Caco-2 (cell line): Measurements from ENCODE around the gene IRAK1. TPM values are rescaled to one million over a fixed set of nuclear protein-coding genes. Genes with fewer than 3 reads are reported as not detected.

Source experiments
- BruUV-seq: library from RNA; stranded (reverse); fragments of 400-500 nt; replicated peaks from 2 replicates; lab custom pipeline; 2021; lab: Mats Ljungman, UMichigan
- CTCF ChIA-PET: fragments of 300-600 bp; sonication (Branson Sonifier 250); formaldehyde crosslinking; loops from one replicate; lab custom pipeline; 2022; ENCODE audit warnings: antibody characterized with exemption; lab: Charles Lee
- POLR2A ChIA-PET: fragments of 300-600 bp; sonication (Branson Sonifier 250); formaldehyde crosslinking; loops from one replicate; lab custom pipeline; 2022; ENCODE audit warnings: antibody characterized with exemption; lab: Charles Lee
- DNase-seq, 2 experiments: peaks; one replicate each; pipeline versions ENCODE4 v3.0.0 to v3.0.0-alpha.2; 2020 to 2022
- H3K27me3 ChIP-seq: replicated peaks from 2 replicates; pipeline ENCODE4 v1.6.0; 2011; ENCODE audit warnings: low read length; ENCODE audit not compliant: control insufficient read depth, insufficient read depth
- H3K36me3 ChIP-seq: 2 replicates; pipeline ENCODE4 v1.5.1; 2011; ENCODE audit warnings: low read length; ENCODE audit not compliant: control insufficient read depth, insufficient read depth
- H3K4me1 ChIP-seq: fragments of 250-450 bp; sonication (Bioruptor Pico); 2 replicates; pipeline ENCODE4 v1.5.1; 2020; ENCODE audit warnings: mild to moderate bottlenecking
- H3K4me3 ChIP-seq: 2 replicates; pipeline ENCODE4 v1.5.1; 2011; ENCODE audit warnings: low read depth, mild to moderate bottlenecking, control low read depth, low read length
- H3K9me3 ChIP-seq: fragments of 250-450 bp; sonication (Bioruptor Pico); 2 replicates; pipeline ENCODE4 v1.5.1; 2020; ENCODE audit warnings: mild to moderate bottlenecking, moderate library complexity
- H3K27ac Mint-ChIP-seq: one replicate; pipeline ENCODE4 v1.8.0; 2022; ENCODE audit warnings: mixed read lengths; ENCODE audit not compliant: unreplicated experiment
- H3K27me3 Mint-ChIP-seq: one replicate; pipeline ENCODE4 v1.8.0; 2022; ENCODE audit warnings: mixed read lengths; ENCODE audit not compliant: insufficient read depth, unreplicated experiment
- H3K36me3 Mint-ChIP-seq: one replicate; pipeline ENCODE4 v1.8.0; 2022; ENCODE audit warnings: mild to moderate bottlenecking, mixed read lengths; ENCODE audit not compliant: insufficient read depth, unreplicated experiment
- H3K4me1 Mint-ChIP-seq: one replicate; pipeline ENCODE4 v1.8.0; 2022; ENCODE audit warnings: low read depth, mixed read lengths; ENCODE audit not compliant: unreplicated experiment
- H3K4me3 Mint-ChIP-seq: one replicate; pipeline ENCODE4 v1.8.0; 2022; ENCODE audit warnings: mild to moderate bottlenecking, moderate library complexity, mixed read lengths; ENCODE audit not compliant: unreplicated experiment
- H3K9me3 Mint-ChIP-seq: one replicate; pipeline ENCODE4 v1.8.0; 2022; ENCODE audit warnings: mixed read lengths; ENCODE audit not compliant: unreplicated experiment
- intact Hi-C: fragments of 100-400 bp; cut with micrococcal nuclease; formaldehyde crosslinking; loops from one replicate; pipeline ENCODE4 v1.10.0; 2022; ENCODE audit not compliant: unreplicated experiment
- total RNA-seq: library from RNA; stranded (reverse); gene quantifications from 2 replicates; pipeline ENCODE4 v1.2.3, GENCODE V29; 2022
- TF ChIP-seq, protein P1 (sequence below), 2 experiments: fragments of 200-600 bp in 1 of 2; IDR thresholded peaks; 1 replicate in 1 of 2; 2 replicates in 1 of 2; pipeline versions ENCODE4 v1.5.1 to v1.8.0; 2011 to 2022; ENCODE audit warnings: antibody characterized with exemption in 1 of 2, control low read depth in 1 of 2, inconsistent platforms in 1 of 2, low read depth in 1 of 2, low read length in 1 of 2, mild to moderate bottlenecking in 1 of 2, moderate library complexity in 1 of 2; ENCODE audit not compliant: insufficient read depth in 1 of 2, severe bottlenecking in 1 of 2, unreplicated experiment in 1 of 2

The IRAK1 gene
- total RNA-seq, 1 experiment from 2014 or later: 119 TPM

DNA sequence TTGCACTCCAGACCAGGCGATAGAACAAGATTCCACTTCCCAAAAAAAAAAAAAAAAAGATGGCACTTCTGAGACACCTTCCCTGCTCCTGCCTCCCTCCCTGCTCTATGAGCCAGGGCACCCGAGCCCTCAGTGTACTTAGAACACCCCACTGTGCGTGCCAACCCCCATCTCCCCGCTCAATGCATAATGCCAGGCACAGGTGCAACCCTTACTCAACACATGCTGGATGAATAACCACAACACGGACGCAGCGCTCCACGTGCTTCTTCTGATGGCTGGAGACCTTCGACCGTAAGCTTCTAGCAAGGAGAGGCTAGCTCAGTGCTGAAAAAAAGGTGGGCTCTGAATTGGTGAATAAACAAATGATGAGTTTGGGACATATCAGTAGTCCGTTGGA lies 19.9 kb upstream of the IRAK1 start:
- DNase-seq: no peak
- Histone ChIP-seq H3K36me3 (0 out of 2 replicates have a peak, but pooled peaks cover 1% of the 10 kb centered on the region), H3K27me3 (no peaks in the 10 kb centered on the region), H3K4me3 (no peak overlapping the region), H3K4me1 (no peaks in the 10 kb centered on the region), H3K9me3 (no peaks in the 10 kb centered on the region)
- H3K4me3 Mint-ChIP-seq: no peak overlapping the region
- peaks cover 9% of the 10 kb centered on the region for H3K4me1 Mint-ChIP-seq
- TF ChIP-seq, protein P1, sequence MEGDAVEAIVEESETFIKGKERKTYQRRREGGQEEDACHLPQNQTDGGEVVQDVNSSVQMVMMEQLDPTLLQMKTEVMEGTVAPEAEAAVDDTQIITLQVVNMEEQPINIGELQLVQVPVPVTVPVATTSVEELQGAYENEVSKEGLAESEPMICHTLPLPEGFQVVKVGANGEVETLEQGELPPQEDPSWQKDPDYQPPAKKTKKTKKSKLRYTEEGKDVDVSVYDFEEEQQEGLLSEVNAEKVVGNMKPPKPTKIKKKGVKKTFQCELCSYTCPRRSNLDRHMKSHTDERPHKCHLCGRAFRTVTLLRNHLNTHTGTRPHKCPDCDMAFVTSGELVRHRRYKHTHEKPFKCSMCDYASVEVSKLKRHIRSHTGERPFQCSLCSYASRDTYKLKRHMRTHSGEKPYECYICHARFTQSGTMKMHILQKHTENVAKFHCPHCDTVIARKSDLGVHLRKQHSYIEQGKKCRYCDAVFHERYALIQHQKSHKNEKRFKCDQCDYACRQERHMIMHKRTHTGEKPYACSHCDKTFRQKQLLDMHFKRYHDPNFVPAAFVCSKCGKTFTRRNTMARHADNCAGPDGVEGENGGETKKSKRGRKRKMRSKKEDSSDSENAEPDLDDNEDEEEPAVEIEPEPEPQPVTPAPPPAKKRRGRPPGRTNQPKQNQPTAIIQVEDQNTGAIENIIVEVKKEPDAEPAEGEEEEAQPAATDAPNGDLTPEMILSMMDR (IDR thresholded peaks at IDR 0.05; ENCODE audit: insufficient read depth in 1 of 2, low read depth in 1 of 2, low read length in 1 of 2, severe bottlenecking in 1 of 2, unreplicated experiment in 1 of 2): no peak
- no peaks in the 10 kb centered on the region for H3K9me3 Mint-ChIP-seq
- H3K27me3 Mint-ChIP-seq: no peaks in the 10 kb centered on the region
- CTCF ChIA-PET: interaction anchor here (0.7 kb wide), 1 partner anchor 26 kb away, joined by 3 read pairs; no protein-coding TSS in a partner anchor
- POLR2A ChIA-PET: no interaction called here
- peaks cover 29% of the 10 kb centered on the region for H3K36me3 Mint-ChIP-seq
- H3K27ac Mint-ChIP-seq: peak overlapping the region; percentile 53
- no TSS peak for BruUV-seq
- intact Hi-C loops: no loop called here

DNA sequence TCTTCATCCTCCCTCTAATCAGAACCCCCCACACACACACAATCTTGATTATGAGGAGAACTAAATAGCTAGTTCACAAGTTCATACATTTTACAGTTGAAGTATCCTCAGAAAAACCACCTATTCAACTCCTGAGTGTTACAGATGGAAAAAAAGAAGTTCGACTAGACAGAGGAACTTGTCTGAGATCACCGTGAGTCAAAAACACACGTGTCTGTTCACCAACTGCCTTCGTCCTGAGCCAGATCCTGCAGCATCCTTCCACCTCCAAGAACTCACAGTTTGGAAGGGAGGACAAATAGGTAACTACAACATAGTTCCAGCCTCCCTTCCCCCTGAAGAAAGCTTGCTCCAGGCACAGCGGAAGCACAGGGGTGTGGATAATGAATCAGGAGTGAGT lies 19.0 kb upstream of the IRAK1 start:
- CTCF ChIA-PET: no interaction called here
- Mint-ChIP-seq H3K9me3 (no peaks in the 10 kb centered on the region), H3K27ac (no peak overlapping the region), H3K27me3 (no peaks in the 10 kb centered on the region), H3K4me3 (no peak overlapping the region), H3K4me1 (peaks cover 9% of the 10 kb centered on the region), H3K36me3 (peaks cover 29% of the 10 kb centered on the region)
- H3K27me3 ChIP-seq: no peaks in the 10 kb centered on the region
- intact Hi-C loops: no loop called here
- H3K9me3 ChIP-seq: no peaks in the 10 kb centered on the region
- H3K4me1 ChIP-seq: no peaks in the 10 kb centered on the region
- POLR2A ChIA-PET: no interaction called here
- no peak for DNase-seq
- TF ChIP-seq, protein P1 (IDR thresholded peaks at IDR 0.05; ENCODE audit: insufficient read depth in 1 of 2, low read depth in 1 of 2, low read length in 1 of 2, severe bottlenecking in 1 of 2, unreplicated experiment in 1 of 2): no peak
- no TSS peak for BruUV-seq
- H3K4me3 ChIP-seq: no peak overlapping the region
- 0 out of 2 replicates have a peak, but pooled peaks cover 1% of the 10 kb centered on the region for H3K36me3 ChIP-seq

- Histone ChIP-seq H3K27me3 (no peaks in the 10 kb centered on the region), H3K9me3 (no peaks in the 10 kb centered on the region), H3K4me1 (no peaks in the 10 kb centered on the region), H3K36me3 (0 out of 2 replicates have a peak, but pooled peaks cover 1% of the 10 kb centered on the region), H3K4me3 (no peak overlapping the region)
- no peak overlapping the region for H3K27ac Mint-ChIP-seq
- no TSS peak for BruUV-seq
- CTCF ChIA-PET: no interaction called here
- no peak overlapping the region for H3K4me3 Mint-ChIP-seq
- intact Hi-C loops: no loop called here
- TF ChIP-seq, protein P1 (IDR thresholded peaks at IDR 0.05; ENCODE audit: insufficient read depth in 1 of 2, low read depth in 1 of 2, low read length in 1 of 2, severe bottlenecking in 1 of 2, unreplicated experiment in 1 of 2): no peak
- peaks cover 35% of the 10 kb centered on the region for H3K36me3 Mint-ChIP-seq
- H3K27me3 Mint-ChIP-seq: no peaks in the 10 kb centered on the region
- no peak for DNase-seq
- POLR2A ChIA-PET: interaction anchor here (0.5 kb wide), 1 partner anchor 388 kb away, joined by 8 read pairs; no protein-coding TSS in a partner anchor
- no peaks in the 10 kb centered on the region for H3K9me3 Mint-ChIP-seq
- H3K4me1 Mint-ChIP-seq: peaks cover 9% of the 10 kb centered on the region
Observed at GRCh38 chrX:154037754-154038153, 18.1 kb upstream of the IRAK1 start.
